T-cell (primary cell): ENCODE data around the gene MTARC2. TPM values are rescaled to one million over a fixed set of nuclear protein-coding genes. Genes with fewer than 3 reads are reported as not detected.

Experiments
- ATAC-seq, 4 experiments: fragments of 200-7000 bp in 3 of 4; fragments of 150-1000 bp in 1 of 4; cut with Tn5 transposase; replicated peaks in 1 of 4; 1 replicate in 3 of 4; 2 replicates in 1 of 4; pipeline ENCODE4 v1.10.0; 2021; ENCODE audit warnings: moderate library complexity in 3 of 4, mild to moderate bottlenecking in 2 of 4, moderate number of reproducible peaks in 1 of 4
- CTCF ChIA-PET, 2 donors: fragments of 300-600 bp; sonication (Branson Sonifier 250); formaldehyde crosslinking; loops; one replicate each; lab custom pipeline; 2022; ENCODE audit warnings: antibody characterized with exemption in 2 of 2; lab: Charles Lee
- POLR2A ChIA-PET, 2 donors: fragments of 300-600 bp; sonication (Branson Sonifier 250); formaldehyde crosslinking; loops; one replicate each; lab custom pipeline; 2022; ENCODE audit warnings: antibody characterized with exemption in 2 of 2; lab: Charles Lee
- DNase-seq, 35 experiments: peaks; one replicate each; pipeline versions ENCODE4 v3.0.0 to v3.0.0-alpha.2; 2013 to 2023
- H3K27ac ChIP-seq: one replicate; pipeline ENCODE4 v1.5.1; 2013; ENCODE audit warnings: low read length
- H3K27me3 ChIP-seq, 2 experiments: replicated peaks in 1 of 2; 1 replicate in 1 of 2; 2 replicates in 1 of 2; pipeline versions ENCODE4 v1.6.1 to v1.7.0; 2013; ENCODE audit warnings: low read length in 1 of 2, mixed read lengths in 1 of 2; ENCODE audit not compliant: control insufficient read depth in 2 of 2, insufficient read depth in 2 of 2; ENCODE audit errors: extremely low read depth in 1 of 2
- H3K36me3 ChIP-seq, 2 donors: 1 replicate in 1 of 2; 2 replicates in 1 of 2; pipeline versions ENCODE4 v1.6.1 to v1.7.0; 2013; ENCODE audit warnings: low read length in 1 of 2; ENCODE audit not compliant: control insufficient read depth in 2 of 2, insufficient read depth in 1 of 2; ENCODE audit errors: extremely low read depth in 1 of 2
- H3K4me1 ChIP-seq, 2 experiments: 1 replicate in 1 of 2; 2 replicates in 1 of 2; pipeline versions ENCODE4 v1.6.1 to v1.7.0; 2013; ENCODE audit warnings: low read length in 2 of 2, mixed read lengths in 1 of 2; ENCODE audit not compliant: insufficient read depth in 2 of 2, control insufficient read depth in 1 of 2; ENCODE audit errors: extremely low read depth in 1 of 2
- H3K4me3 ChIP-seq, 2 donors: 1 replicate in 1 of 2; 2 replicates in 1 of 2; pipeline versions ENCODE4 v1.5.1 to v1.7.0; 2013; ENCODE audit warnings: mild to moderate bottlenecking in 2 of 2, low read length in 1 of 2, moderate library complexity in 1 of 2; ENCODE audit not compliant: control insufficient read depth in 1 of 2; ENCODE audit errors: extremely low read depth in 1 of 2
- H3K9me3 ChIP-seq: 2 replicates; pipeline ENCODE4 v1.7.0; 2013
- H3K27ac Mint-ChIP-seq, 2 donors: one replicate each; pipeline ENCODE4 v1.8.0; 2020 to 2021; ENCODE audit warnings: mild to moderate bottlenecking in 2 of 2, mixed read lengths in 2 of 2
- H3K27me3 Mint-ChIP-seq, 2 donors: one replicate each; pipeline ENCODE4 v1.8.0; 2021 to 2022; ENCODE audit warnings: mixed read lengths in 2 of 2
- H3K36me3 Mint-ChIP-seq: one replicate; pipeline ENCODE4 v1.8.0; 2021; ENCODE audit warnings: mixed read lengths
- H3K4me1 Mint-ChIP-seq, 3 donors: one replicate each; pipeline ENCODE4 v1.8.0; 2020 to 2022; ENCODE audit warnings: mixed read lengths in 3 of 3, mild to moderate bottlenecking in 1 of 3
- H3K4me3 Mint-ChIP-seq, 3 donors: one replicate each; pipeline ENCODE4 v1.8.0; 2020 to 2022; ENCODE audit warnings: mild to moderate bottlenecking in 3 of 3, mixed read lengths in 3 of 3, moderate library complexity in 3 of 3
- H3K9me3 Mint-ChIP-seq, 3 donors: one replicate each; pipeline ENCODE4 v1.8.0; 2020 to 2022; ENCODE audit warnings: mixed read lengths in 3 of 3
- WGBS: methylation state at CpG from one replicate; pipeline ENCODE4 v1.1.5; 2013; ENCODE audit warnings: missing lambda C conversion rate; ENCODE audit not compliant: insufficient coverage; 5-methylcytosine and 5-hydroxymethylcytosine counted together
- total RNA-seq, 35 experiments: library from RNA in 6 of 35; stranded (reverse) in 6 of 35; fragments of 120-200 nt in 1 of 35; gene quantifications; one replicate each; pipeline versions ENCODE4 v1.2.1 to v1.2.4 and lab custom pipeline; 2013 to 2026

Gene MTARC2
- total RNA-seq, 5 donors from 2014 or later (not counting 1 experiment from before 2014, with no cell fraction given) = 0.33 to 0.47 (median 0.41) TPM; not detected in 2

DNA sequence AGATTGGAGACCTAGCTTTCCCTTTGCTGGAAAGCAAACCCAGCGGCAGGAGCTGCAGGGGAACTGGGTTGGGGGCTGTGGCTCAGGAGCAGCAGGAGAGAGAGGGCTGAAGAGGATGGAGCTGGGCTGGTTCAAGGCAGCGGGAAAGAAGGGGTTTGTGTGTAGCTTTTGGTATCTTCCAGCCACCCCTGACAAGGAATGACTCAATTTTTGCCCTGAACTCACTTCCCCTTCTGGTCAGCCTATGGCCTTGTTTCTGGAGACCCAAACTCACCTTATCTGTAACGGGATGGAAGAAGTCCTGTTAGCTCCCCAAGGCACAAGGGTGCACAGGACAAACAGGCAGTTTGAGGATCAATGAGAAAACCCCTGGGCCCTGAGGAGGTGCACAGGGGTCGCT is 44.8 kb upstream of the MTARC2 start:
- POLR2A ChIA-PET = no interaction called here
- Mint-ChIP-seq H3K4me3 (no peak overlapping the region), H3K9me3 (no peaks in the 10 kb centered on the region), H3K4me1 (no peaks in the 10 kb centered on the region), H3K27ac (no peak overlapping the region), H3K27me3 (peaks cover 8 to 9% of the 10 kb centered on the region in 2 donors), H3K36me3 (no peaks in the 10 kb centered on the region)
- peaks cover 0 to 28% of the 10 kb centered on the region in 2 experiments for H3K27me3 ChIP-seq
- no peak overlapping the region for H3K4me3 ChIP-seq
- H3K27ac ChIP-seq = no peak overlapping the region
- H3K9me3 ChIP-seq = no peaks in the 10 kb centered on the region
- WGBS = 67% methylated on average over 1 of the region's 4 CpGs
- no peak for DNase-seq
- no peak for ATAC-seq
- H3K4me1 ChIP-seq = no peaks in the 10 kb centered on the region
- CTCF ChIA-PET = interaction anchor here in 1 of 2 donors (0.7 kb wide), 1 partner anchor 9 kb away, joined by 3 read pairs; no protein-coding TSS in a partner anchor
- no peaks in the 10 kb centered on the region for H3K36me3 ChIP-seq

- no peaks in the 10 kb centered on the region for H3K9me3 ChIP-seq
- no peak for DNase-seq
- H3K36me3 ChIP-seq = no peaks in the 10 kb centered on the region
- Mint-ChIP-seq H3K4me3 (no peak overlapping the region), H3K36me3 (no peaks in the 10 kb centered on the region), H3K4me1 (peaks cover 0 to 5% (median 0%) of the 10 kb centered on the region in 3 donors), H3K9me3 (no peaks in the 10 kb centered on the region), H3K27ac (no peak overlapping the region), H3K27me3 (peaks cover 8 to 9% of the 10 kb centered on the region in 2 donors)
- H3K27me3 ChIP-seq = peaks cover 0 to 28% of the 10 kb centered on the region in 2 experiments
- no peaks in the 10 kb centered on the region for H3K4me1 ChIP-seq
- H3K27ac ChIP-seq = no peak overlapping the region
- ChIA-PET POLR2A (no interaction called here), CTCF (no interaction called here)
- H3K4me3 ChIP-seq = no peak overlapping the region
- WGBS = 81% methylated on average over 7 of the region's 7 CpGs
- no peak for ATAC-seq
Measured at GRCh38 chr1:220705782-220706181, 42.3 kb upstream of the MTARC2 start.

DNA sequence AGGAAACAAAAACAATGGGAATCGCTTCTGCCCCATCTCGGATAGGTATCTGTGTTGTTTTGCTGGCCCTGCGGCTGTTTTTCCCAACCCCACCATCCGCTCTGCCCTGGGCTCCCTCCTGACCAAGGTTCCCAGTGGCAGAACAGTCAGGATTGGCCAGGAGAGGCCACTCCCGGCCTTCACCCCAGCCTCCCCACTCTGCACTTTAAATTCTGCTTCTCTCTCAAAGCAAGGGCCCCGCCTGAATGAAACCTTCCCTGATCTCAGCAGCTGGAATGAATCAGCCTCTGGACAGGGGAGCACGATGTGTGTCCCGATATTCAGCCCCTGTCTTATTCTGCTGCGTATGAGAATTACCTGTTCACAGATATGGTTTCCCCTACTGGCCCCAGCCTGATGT is 41.6 kb upstream of the MTARC2 start:
- DNase-seq (no peak), ATAC-seq (no peak)
- POLR2A ChIA-PET = no interaction called here
- H3K4me3 Mint-ChIP-seq = no peak overlapping the region
- no peaks in the 10 kb centered on the region for H3K36me3 Mint-ChIP-seq
- 77% methylated on average over 9 of the region's 9 CpGs for WGBS
- CTCF ChIA-PET = no interaction called here
- Histone ChIP-seq H3K9me3 (no peaks in the 10 kb centered on the region), H3K27me3 (peaks cover 0 to 28% of the 10 kb centered on the region in 2 experiments), H3K4me1 (no peaks in the 10 kb centered on the region), H3K36me3 (no peaks in the 10 kb centered on the region), H3K27ac (no peak overlapping the region), H3K4me3 (no peak overlapping the region)
- no peak overlapping the region for H3K27ac Mint-ChIP-seq
- peaks cover 8 to 9% of the 10 kb centered on the region in 2 donors for H3K27me3 Mint-ChIP-seq
- peaks cover 0 to 5% (median 2%) of the 10 kb centered on the region in 3 donors for H3K4me1 Mint-ChIP-seq
- no peaks in the 10 kb centered on the region for H3K9me3 Mint-ChIP-seq

- H3K9me3 Mint-ChIP-seq = no peaks in the 10 kb centered on the region
- 86% methylated on average over 9 of the region's 10 CpGs for WGBS
- no peak overlapping the region for H3K4me3 Mint-ChIP-seq
- peaks cover 5 to 8% of the 10 kb centered on the region in 2 donors for H3K27me3 Mint-ChIP-seq
- DNase-seq (no peak), ATAC-seq (no peak)
- no peak overlapping the region for H3K27ac ChIP-seq
- no peaks in the 10 kb centered on the region for H3K9me3 ChIP-seq
- ChIA-PET POLR2A (no interaction called here), CTCF (no interaction called here)
- no peaks in the 10 kb centered on the region for H3K36me3 ChIP-seq
- H3K27ac Mint-ChIP-seq = no peak overlapping the region
- H3K36me3 Mint-ChIP-seq = no peaks in the 10 kb centered on the region
- H3K27me3 ChIP-seq = peaks cover 0 to 28% of the 10 kb centered on the region in 2 experiments
- no peak overlapping the region for H3K4me3 ChIP-seq
- H3K4me1 Mint-ChIP-seq = peaks cover 0 to 5% (median 2%) of the 10 kb centered on the region in 3 donors
- H3K4me1 ChIP-seq = no peaks in the 10 kb centered on the region
Measured at GRCh38 chr1:220707160-220707559, 41.0 kb upstream of the MTARC2 start.

- ATAC-seq (no peak), DNase-seq (no peak)
- Mint-ChIP-seq H3K4me3 (no peak overlapping the region), H3K27ac (no peak overlapping the region), H3K27me3 (peaks cover 3 to 4% of the 10 kb centered on the region in 2 donors), H3K36me3 (no peaks in the 10 kb centered on the region), H3K4me1 (peaks cover 0 to 5% (median 2%) of the 10 kb centered on the region in 3 donors), H3K9me3 (no peaks in the 10 kb centered on the region)
- ChIA-PET POLR2A (no interaction called here), CTCF (no interaction called here)
- Histone ChIP-seq H3K4me1 (no peaks in the 10 kb centered on the region), H3K9me3 (no peaks in the 10 kb centered on the region), H3K27ac (no peak overlapping the region), H3K27me3 (peaks cover 0 to 25% of the 10 kb centered on the region in 2 experiments), H3K4me3 (no peak overlapping the region), H3K36me3 (no peaks in the 10 kb centered on the region)
- WGBS = 100% methylated on average over 2 of the region's 4 CpGs
Measured at GRCh38 chr1:220708244-220708643, 39.9 kb upstream of the MTARC2 start.

DNA sequence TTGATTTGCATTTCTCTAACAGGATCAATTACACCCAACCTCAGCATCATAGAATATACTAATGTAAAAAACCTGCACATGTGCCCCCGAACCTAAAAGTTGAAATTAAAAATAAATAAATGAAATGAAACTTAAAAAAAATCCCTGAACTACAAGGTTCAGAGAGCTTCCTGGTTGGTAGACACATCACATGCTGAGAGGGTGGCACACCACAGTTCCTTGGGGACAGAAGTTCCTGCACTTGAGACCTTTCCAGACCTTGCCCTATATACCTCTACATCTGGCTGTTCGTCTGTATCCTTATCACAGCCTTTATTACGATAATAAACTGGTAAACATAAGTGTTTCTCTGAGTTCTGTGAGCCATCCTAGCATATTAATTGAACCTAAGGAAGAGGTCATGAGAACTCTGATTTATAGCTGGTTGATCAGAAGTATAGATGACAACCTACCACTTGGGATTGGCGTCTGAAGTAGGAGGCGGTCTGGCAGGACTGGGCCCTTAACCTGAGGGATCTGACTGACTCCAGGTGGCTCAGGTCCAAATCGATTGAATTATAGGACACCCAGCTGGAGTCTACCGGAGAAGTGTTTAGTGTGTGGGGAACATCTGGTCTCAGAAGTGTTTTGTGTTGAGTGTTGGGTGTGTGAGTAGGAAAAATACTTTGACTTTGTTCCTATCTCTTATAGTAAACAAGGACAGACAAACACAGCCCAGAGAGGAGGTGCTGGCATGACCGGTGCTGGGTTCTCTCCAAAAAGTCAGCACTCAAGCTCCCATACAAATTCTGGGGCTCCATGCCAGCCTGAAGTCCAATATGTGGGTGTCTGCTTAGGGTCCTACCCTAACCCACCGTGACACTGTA is 39.0 kb upstream of the MTARC2 start:
- 67% methylated on average over 3 of the region's 9 CpGs for WGBS
- Mint-ChIP-seq H3K4me1 (peaks cover 0 to 5% (median 2%) of the 10 kb centered on the region in 3 donors), H3K4me3 (no peak overlapping the region), H3K36me3 (no peaks in the 10 kb centered on the region), H3K27ac (no peak overlapping the region), H3K27me3 (peaks cover 0 to 2% of the 10 kb centered on the region in 2 donors), H3K9me3 (no peaks in the 10 kb centered on the region)
- no peak overlapping the region for H3K4me3 ChIP-seq
- H3K27ac ChIP-seq = no peak overlapping the region
- DNase-seq = no peak
- ChIA-PET POLR2A (no interaction called here), CTCF (interaction anchor here in 1 of 2 donors (0.6 kb wide), 1 partner anchor 20 kb away, joined by 3 read pairs; no protein-coding TSS in a partner anchor)
- peaks cover 0 to 18% of the 10 kb centered on the region in 2 experiments for H3K27me3 ChIP-seq
- H3K9me3 ChIP-seq = no peaks in the 10 kb centered on the region
- H3K36me3 ChIP-seq = no peaks in the 10 kb centered on the region
- no peaks in the 10 kb centered on the region for H3K4me1 ChIP-seq
- ATAC-seq = no peak
